GM18868 (cell line): ENCODE data around the gene JKAMP.
"Not testable (repeated sequence)": the region's sequence is repeated elsewhere in the genome, so short reads cannot be mapped to it uniquely, and the experiment has no call there.

Source experiments
- ATAC-seq: cut with Tn5 transposase; IDR thresholded peaks from one replicate; pipeline ENCODE4 v1.9.1; 2021; ENCODE audit warnings: mild to moderate bottlenecking, moderate library complexity; ENCODE audit not compliant: unreplicated experiment

Gene JKAMP

GRCh38 chr14:59483819-59484638, at the start of gene JKAMP, which contains the start of gene L3HYPDH:
Gene JKAMP, plus strand, starts transcription at chr14:59484517. Its CDS starts 73 bp downstream, at chr14:59484590.
Gene L3HYPDH, minus strand, starts transcription at chr14:59484408. Its CDS starts 92 bp downstream, at chr14:59484316.
- ATAC-seq = peak; percentile 92

GRCh38 chr14:59435101-59435500, 49.2 kb upstream of the JKAMP start:
- ATAC-seq = no peak

- no peak for ATAC-seq
These were observed 48.3 kb upstream of the JKAMP start for GRCh38 chr14:59435987-59436386.

GRCh38 chr14:59438195-59438647, 46.1 kb upstream of the JKAMP start:
- ATAC-seq = no peak

GRCh38 chr14:59439256-59439965, 44.9 kb upstream of the JKAMP start:
- no peak for ATAC-seq

GRCh38 chr14:59448673-59449072, 35.6 kb upstream of the JKAMP start:
- ATAC-seq = not testable (repeated sequence)

GRCh38 chr14:59450716-59451115, 33.6 kb upstream of the JKAMP start:
- ATAC-seq = no peak

- no peak for ATAC-seq
These were observed 32.5 kb upstream of the JKAMP start for GRCh38 chr14:59451849-59452248.

- no peak for ATAC-seq
These were observed 30.2 kb upstream of the JKAMP start for GRCh38 chr14:59454139-59454538.

GRCh38 chr14:59455411-59455810, 28.9 kb upstream of the JKAMP start:
- ATAC-seq = no peak

- ATAC-seq = no peak
These were observed 25.8 kb upstream of the JKAMP start for GRCh38 chr14:59458486-59458885.

GRCh38 chr14:59460378-59460777, 23.9 kb upstream of the JKAMP start:
- ATAC-seq = no peak

GRCh38 chr14:59461891-59462290, 22.4 kb upstream of the JKAMP start:
- no peak for ATAC-seq

GRCh38 chr14:59463787-59464485, 20.4 kb upstream of the JKAMP start:
- ATAC-seq = peak; percentile 13

- peak; percentile 64 for ATAC-seq
These were observed 19.6 kb upstream of the JKAMP start for GRCh38 chr14:59464486-59465315.

GRCh38 chr14:59465316-59466135, 18.8 kb upstream of the JKAMP start, which contains the start of gene GPR135:
Gene GPR135, minus strand, starts transcription at chr14:59465380. Its CDS starts 154 bp downstream, at chr14:59465226.
- peak; percentile 30 for ATAC-seq

GRCh38 chr14:59474172-59474571, 10.1 kb upstream of the JKAMP start:
- ATAC-seq = no peak

GRCh38 chr14:59475709-59476108, 8.6 kb upstream of the JKAMP start:
- ATAC-seq = no peak

- ATAC-seq = no peak
These were observed 5.8 kb upstream of the JKAMP start for GRCh38 chr14:59478540-59478939.
